Measurements from ENCODE around the gene WAPL. TPM values are rescaled to one million over a fixed set of nuclear protein-coding genes. Genes with fewer than 3 reads are reported as not detected.
"Not testable (repeated sequence)": the region's sequence is repeated elsewhere in the genome, so short reads cannot be mapped to it uniquely, and the experiment has no call there.

Gene WAPL
- total RNA-seq (2014; rRNA removed; shearing (Covaris generic)): 28.2 and 39.5 TPM in 2 replicates

- peak; percentile 93 for DNase-seq (ENCODE audit: low spot score)
- in situ Hi-C loops (cut with HindIII; ENCODE audit: low sequenced_read_pairs): no loop called here
These were observed at the start of gene WAPL for GRCh38 chr10:86521678-86522509. Gene WAPL (minus strand): TSS chr10:86521792. CDS start chr10:86518069, 3,723 bp downstream.

GRCh38 chr10:86569335-86569734 lies 47.7 kb upstream of the WAPL start:
- no peak for DNase-seq (ENCODE audit: low spot score)
- in situ Hi-C loops (cut with HindIII; ENCODE audit: low sequenced_read_pairs): no loop called here

GRCh38 chr10:86566518-86566917 lies 44.9 kb upstream of the WAPL start:
- in situ Hi-C loops (cut with HindIII; ENCODE audit: low sequenced_read_pairs): not testable (repeated sequence)

GRCh38 chr10:86563338-86563737 lies 41.7 kb upstream of the WAPL start:
- in situ Hi-C loops (cut with HindIII; ENCODE audit: low sequenced_read_pairs); DNase-seq (ENCODE audit: low spot score): not testable (repeated sequence)

More at GRCh38 chr10:86566518-86566917, 44.9 kb upstream of the WAPL start:
- DNase-seq (ENCODE audit: low spot score): not testable (repeated sequence)

GRCh38 chr10:86558695-86559094 lies 37.1 kb upstream of the WAPL start:
- DNase-seq (ENCODE audit: low spot score); in situ Hi-C loops (cut with HindIII; ENCODE audit: low sequenced_read_pairs): not testable (repeated sequence)

- in situ Hi-C loops (cut with HindIII; ENCODE audit: low sequenced_read_pairs): no loop called here
- DNase-seq (ENCODE audit: low spot score): no peak
These were observed 35.5 kb upstream of the WAPL start for GRCh38 chr10:86556933-86557649.

GRCh38 chr10:86556532-86556931 lies 34.9 kb upstream of the WAPL start:
- in situ Hi-C loops (cut with HindIII; ENCODE audit: low sequenced_read_pairs): no loop called here
- no peak for DNase-seq (ENCODE audit: low spot score)

GRCh38 chr10:86553639-86554038 lies 32.0 kb upstream of the WAPL start:
- no peak for DNase-seq (ENCODE audit: low spot score)
- in situ Hi-C loops (cut with HindIII; ENCODE audit: low sequenced_read_pairs): no loop called here

- no peak for DNase-seq (ENCODE audit: low spot score)
- in situ Hi-C loops (cut with HindIII; ENCODE audit: low sequenced_read_pairs): no loop called here
These were observed 31.6 kb upstream of the WAPL start for GRCh38 chr10:86553213-86553612.

GRCh38 chr10:86547296-86547695 lies 25.7 kb upstream of the WAPL start:
- in situ Hi-C loops (cut with HindIII; ENCODE audit: low sequenced_read_pairs): no loop called here
- no peak for DNase-seq (ENCODE audit: low spot score)

- in situ Hi-C loops (cut with HindIII; ENCODE audit: low sequenced_read_pairs): no loop called here
- peak; percentile 35 for DNase-seq (ENCODE audit: low spot score)
These were observed 23.5 kb upstream of the WAPL start for GRCh38 chr10:86545101-86545500.

- in situ Hi-C loops (cut with HindIII; ENCODE audit: low sequenced_read_pairs): no loop called here
- no peak for DNase-seq (ENCODE audit: low spot score)
These were observed 18.4 kb upstream of the WAPL start for GRCh38 chr10:86540016-86540415.

GRCh38 chr10:86538547-86538946 lies 17.0 kb upstream of the WAPL start:
- in situ Hi-C loops (cut with HindIII; ENCODE audit: low sequenced_read_pairs): no loop called here
- DNase-seq (ENCODE audit: low spot score): no peak

GRCh38 chr10:86538040-86538439 lies 16.4 kb upstream of the WAPL start:
- in situ Hi-C loops (cut with HindIII; ENCODE audit: low sequenced_read_pairs); DNase-seq (ENCODE audit: low spot score): not testable (repeated sequence)

GRCh38 chr10:86536294-86536861 lies 14.8 kb upstream of the WAPL start:
- no peak for DNase-seq (ENCODE audit: low spot score)
- in situ Hi-C loops (cut with HindIII; ENCODE audit: low sequenced_read_pairs): no loop called here

GRCh38 chr10:86535132-86535882 lies 13.7 kb upstream of the WAPL start:
- in situ Hi-C loops (cut with HindIII; ENCODE audit: low sequenced_read_pairs): no loop called here
- peak; percentile 65 for DNase-seq (ENCODE audit: low spot score)

- DNase-seq (ENCODE audit: low spot score): peak; percentile 66
- in situ Hi-C loops (cut with HindIII; ENCODE audit: low sequenced_read_pairs): no loop called here
These were observed 11.7 kb upstream of the WAPL start for GRCh38 chr10:86533328-86533727.

- DNase-seq (ENCODE audit: low spot score); in situ Hi-C loops (cut with HindIII; ENCODE audit: low sequenced_read_pairs): not testable (repeated sequence)
These were observed 7.1 kb upstream of the WAPL start for GRCh38 chr10:86528736-86529135.

- in situ Hi-C loops (cut with HindIII; ENCODE audit: low sequenced_read_pairs): no loop called here
These were observed 5.0 kb upstream of the WAPL start for GRCh38 chr10:86526606-86527005.

More at GRCh38 chr10:86526606-86527005, 5.0 kb upstream of the WAPL start:
- DNase-seq (ENCODE audit: low spot score): no peak
